Jurkat, Clone E6-1 (cell line): ENCODE data around the gene SORT1.
"Not testable (repeated sequence)": the region's sequence is repeated elsewhere in the genome, so short reads cannot be mapped to it uniquely, and the experiment has no call there.

ENCODE experiments used
- DNase-seq: peaks from one replicate; pipeline ENCODE4 v3.0.0-alpha.2; 2011; ENCODE audit warnings: low read depth, low spot score
- H3K4me3 ChIP-seq: 2 replicates; pipeline ENCODE4 v1.5.1; 2011; ENCODE audit warnings: mild to moderate bottlenecking, low read length, control low read depth, moderate library complexity

Gene SORT1

GRCh38 chr1:109309347-109309746, 88.4 kb downstream of the SORT1 start:
- no peak overlapping the region for H3K4me3 ChIP-seq
- DNase-seq, result no peak

GRCh38 chr1:109307274-109308021, 90.3 kb downstream of the SORT1 start:
- H3K4me3 ChIP-seq, result no peak overlapping the region
- DNase-seq, result no peak

GRCh38 chr1:109306832-109307273, 90.9 kb downstream of the SORT1 start, which contains the start of gene MYBPHL:
TSS of gene MYBPHL (minus strand) at chr1:109307011. CDS start at chr1:109306991, 20 bp downstream.
- DNase-seq, result no peak
- H3K4me3 ChIP-seq, result no peak within 1 kb of the TSS

- not testable (repeated sequence) for H3K4me3 ChIP-seq, DNase-seq
Measured at GRCh38 chr1:109305991-109306390, 91.7 kb downstream of the SORT1 start.

- no peak for DNase-seq
- no peak overlapping the region for H3K4me3 ChIP-seq
Measured at GRCh38 chr1:109304226-109304920, 93.3 kb downstream of the SORT1 start.

- H3K4me3 ChIP-seq, result no peak overlapping the region
- DNase-seq, result no peak
Measured at GRCh38 chr1:109301874-109302273, 95.8 kb downstream of the SORT1 start.

GRCh38 chr1:109300650-109301151, 97.0 kb downstream of the SORT1 start:
- no peak for DNase-seq
- H3K4me3 ChIP-seq, result no peak overlapping the region

GRCh38 chr1:109299558-109300343, 98.0 kb downstream of the SORT1 start:
- no peak for DNase-seq
- no peak overlapping the region for H3K4me3 ChIP-seq

- no peak overlapping the region for H3K4me3 ChIP-seq
- DNase-seq, result no peak
Measured at GRCh38 chr1:109298666-109299557, 98.8 kb downstream of the SORT1 start.

GRCh38 chr1:109296782-109297181, 100.9 kb downstream of the SORT1 start:
- DNase-seq, result no peak

GRCh38 chr1:109295712-109296415, 101.9 kb downstream of the SORT1 start:
- no peak for DNase-seq
- no peak overlapping the region for H3K4me3 ChIP-seq

More at GRCh38 chr1:109296782-109297181, 100.9 kb downstream of the SORT1 start:
- no peak overlapping the region for H3K4me3 ChIP-seq

GRCh38 chr1:109294481-109294880, 103.2 kb downstream of the SORT1 start:
- DNase-seq, result no peak

GRCh38 chr1:109293026-109293425, 104.7 kb downstream of the SORT1 start:
- no peak for DNase-seq
- no peak overlapping the region for H3K4me3 ChIP-seq

More at GRCh38 chr1:109294481-109294880, 103.2 kb downstream of the SORT1 start:
- no peak overlapping the region for H3K4me3 ChIP-seq

- DNase-seq, result no peak
- no peak overlapping the region for H3K4me3 ChIP-seq
Measured at GRCh38 chr1:109292364-109292763, 105.4 kb downstream of the SORT1 start.

- DNase-seq, result no peak
- H3K4me3 ChIP-seq, result no peak overlapping the region
Measured at GRCh38 chr1:109290998-109291397, 106.7 kb downstream of the SORT1 start.

- no peak for DNase-seq
- H3K4me3 ChIP-seq, result no peak overlapping the region
Measured at GRCh38 chr1:109290137-109290536, 107.6 kb downstream of the SORT1 start.

GRCh38 chr1:109286762-109287161, 111.0 kb downstream of the SORT1 start:
- DNase-seq, H3K4me3 ChIP-seq: not testable (repeated sequence)
